ENCODE measurements around the gene EXOC4. TPM values are rescaled to one million over a fixed set of nuclear protein-coding genes. Genes with fewer than 3 reads are reported as not detected.

EXOC4 gene
- total and polyA plus RNA-seq, 2 of the 13 experiments (the other 11 are each of a cell fraction or from before 2014, with no cell fraction given) = 22.5 to 39.0 TPM

GRCh38 chr7:133408212-133408611, 155.3 kb downstream of the EXOC4 start:
- no peak overlapping the region for H3K4me3 ChIP-seq (replicated peaks in 1 of 3; ENCODE audit: insufficient read depth in 1 of 3, low read depth in 2 of 3, low read length in 3 of 3)
- H3K36me3 ChIP-seq (replicated peaks in 1 of 2; ENCODE audit: control insufficient read depth in 1 of 2, insufficient read depth in 2 of 2, low read length in 2 of 2) = no peaks in the 10 kb centered on the region
- intact Hi-C loops (cut with micrococcal nuclease; ENCODE audit: unreplicated experiment) = no loop called here

More at GRCh38 chr7:133408212-133408611, 155.3 kb downstream of the EXOC4 start:
- ChIA-PET POLR2A (no interaction called here), CTCF (ENCODE audit: low intra/inter-chr PET ratio, low total read pairs) (no interaction called here)
- H3K4me1 ChIP-seq (ENCODE audit: insufficient read depth, low read length) = no peaks in the 10 kb centered on the region
- 100% methylated on average over 2 of the region's 2 CpGs for WGBS (ENCODE audit: low lambda C conversion rate)
- no peak for ATAC-seq
- no peak for FAIRE-seq
- DNase-seq (ENCODE audit: low spot score) = no peak
- no peak overlapping the region for H3K9ac ChIP-seq (ENCODE audit: insufficient read depth, low read depth, low read length)
- no peaks in the 10 kb centered on the region for H3K9me3 ChIP-seq (ENCODE audit: low read length)
- H3K4me2 ChIP-seq (ENCODE audit: low read depth, low read length) = no peak overlapping the region
- H3K27me3 ChIP-seq (ENCODE audit: control insufficient read depth in 1 of 2, insufficient read depth in 2 of 2, low read length in 2 of 2) = no peaks in the 10 kb centered on the region
- no peaks in the 10 kb centered on the region for H4K20me1 ChIP-seq (ENCODE audit: insufficient read depth, low read length)
- H3K27ac ChIP-seq (ENCODE audit: extremely low read length, insufficient read depth, low read length) = no peak overlapping the region
- in situ Hi-C loops (cut with HindIII; ENCODE audit: extremely low pct_ligation_motif_present, low pct_unique_long_range_greater_than_20kb) = no loop called here
- H3K79me2 ChIP-seq (ENCODE audit: insufficient read depth, low read length) = no peaks in the 10 kb centered on the region
- TF ChIP-seq CREB1 (IDR thresholded peaks at IDR 0.05) = peak; percentile 60; the same call in 1 of the 2 replicates
- no peak for TF ChIP-seq CREB1 (CRISPR knock-in tag; IDR thresholded peaks at IDR 0.05)
- TF ChIP-seq NCOA5 (CRISPR knock-in tag; IDR thresholded peaks at IDR 0.05) = no peak
- TF ChIP-seq ZFP36L1 (CRISPR knock-in tag; IDR thresholded peaks at IDR 0.05) = no peak
- no peak for TF ChIP-seq BCLAF1 (IDR thresholded peaks at IDR 0.05)
- TF ChIP-seq, protein P1, sequence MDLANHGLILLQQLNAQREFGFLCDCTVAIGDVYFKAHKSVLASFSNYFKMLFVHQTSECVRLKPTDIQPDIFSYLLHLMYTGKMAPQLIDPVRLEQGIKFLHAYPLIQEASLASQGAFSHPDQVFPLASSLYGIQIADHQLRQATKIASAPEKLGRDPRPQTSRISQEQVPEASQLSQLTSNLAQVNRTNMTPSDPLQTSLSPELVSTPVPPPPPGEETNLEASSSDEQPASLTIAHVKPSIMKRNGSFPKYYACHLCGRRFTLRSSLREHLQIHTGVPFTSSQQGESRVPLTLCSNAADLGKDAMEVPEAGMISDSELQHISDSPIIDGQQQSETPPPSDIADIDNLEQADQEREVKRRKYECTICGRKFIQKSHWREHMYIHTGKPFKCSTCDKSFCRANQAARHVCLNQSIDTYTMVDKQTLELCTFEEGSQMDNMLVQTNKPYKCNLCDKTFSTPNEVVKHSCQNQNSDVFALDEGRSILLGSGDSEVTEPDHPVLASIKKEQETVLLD (CRISPR knock-in tag; IDR thresholded peaks at IDR 0.05; ENCODE audit: low read depth) = no peak
- no peak overlapping the region for H2AFZ ChIP-seq (ENCODE audit: low read length)
- BruUV-seq (replicated peaks) = no TSS peak

Data from HepG2 (cell line).